Liver (tissue), 9 donors: Measurements from ENCODE around the gene KCNQ1. TPM values are rescaled to one million over a fixed set of nuclear protein-coding genes. Genes with fewer than 3 reads are reported as not detected.

ENCODE experiments used
- DNase-seq: peaks from one replicate; pipeline ENCODE4 v3.0.0-alpha.2; 2017; ENCODE audit warnings: low spot score
- H3K27ac ChIP-seq, 2 donors: one replicate each; pipeline ENCODE4 v1.7.0; 2013; ENCODE audit warnings: inconsistent platforms in 2 of 2, low read length in 2 of 2, control low read depth in 1 of 2, low read depth in 1 of 2, mild to moderate bottlenecking in 1 of 2
- H3K27me3 ChIP-seq, 4 donors: one replicate each; pipeline versions ENCODE4 v1.6.1 to v1.7.0; 2013; ENCODE audit warnings: low read length in 3 of 4, inconsistent platforms in 1 of 4, mild to moderate bottlenecking in 1 of 4, moderate library complexity in 1 of 4; ENCODE audit not compliant: control insufficient read depth in 4 of 4, insufficient read depth in 4 of 4
- H3K36me3 ChIP-seq, 4 donors: one replicate each; pipeline versions ENCODE4 v1.6.1 to v1.7.0; 2013; ENCODE audit warnings: low read length in 3 of 4, mild to moderate bottlenecking in 3 of 4, low read depth in 1 of 4, moderate library complexity in 1 of 4; ENCODE audit not compliant: control insufficient read depth in 4 of 4, insufficient read depth in 3 of 4
- H3K4me1 ChIP-seq, 4 donors: one replicate each; pipeline versions ENCODE4 v1.6.1 to v1.7.0; 2013; ENCODE audit warnings: low read length in 3 of 4, mild to moderate bottlenecking in 3 of 4, moderate library complexity in 1 of 4; ENCODE audit not compliant: control insufficient read depth in 4 of 4, insufficient read depth in 4 of 4
- H3K4me3 ChIP-seq, 3 donors: one replicate each; pipeline versions ENCODE4 v1.6.1 to v1.7.0; 2013; ENCODE audit warnings: low read length in 3 of 3, control low read depth in 1 of 3, low read depth in 1 of 3, mild to moderate bottlenecking in 1 of 3
- H3K9ac ChIP-seq, 2 donors: one replicate each; pipeline ENCODE4 v1.7.0; 2013; ENCODE audit warnings: low read length in 2 of 2, mild to moderate bottlenecking in 2 of 2, moderate library complexity in 2 of 2, control low read depth in 1 of 2, low read depth in 1 of 2
- H3K9me3 ChIP-seq, 4 donors: one replicate each; pipeline versions ENCODE4 v1.6.1 to v1.7.0; 2013; ENCODE audit warnings: low read length in 3 of 4; ENCODE audit not compliant: control insufficient read depth in 4 of 4
- ATF3 ChIP-seq: IDR thresholded peaks from 2 replicates; pipeline ENCODE4 v1.6.1; 2016; ENCODE audit warnings: antibody characterized with exemption
- FOXA1 ChIP-seq: IDR thresholded peaks from 2 replicates; pipeline ENCODE4 v1.6.1; 2016; ENCODE audit warnings: antibody characterized with exemption
- FOXA2 ChIP-seq: IDR thresholded peaks from 2 replicates; pipeline ENCODE4 v1.6.1; 2016; ENCODE audit warnings: antibody characterized with exemption
- GABPA ChIP-seq, 2 donors: IDR thresholded peaks in 1 of 2; conservative IDR thresholded peaks in 1 of 2; 2 replicates each; pipeline ENCODE4 v1.6.1; 2016; ENCODE audit warnings: antibody characterized with exemption in 2 of 2, mild to moderate bottlenecking in 1 of 2, moderate library complexity in 1 of 2
- HNF4A ChIP-seq, 2 donors: conservative IDR thresholded peaks; 2 replicates each; pipeline ENCODE4 v1.6.1; 2016; ENCODE audit warnings: antibody characterized with exemption in 2 of 2, mild to moderate bottlenecking in 2 of 2
- HNF4G ChIP-seq: IDR thresholded peaks from 2 replicates; pipeline ENCODE4 v1.6.1; 2016; ENCODE audit warnings: antibody characterized with exemption
- JUND ChIP-seq, 2 donors: IDR thresholded peaks; 2 replicates each; pipeline ENCODE4 v1.6.1; 2016; ENCODE audit warnings: antibody characterized with exemption in 2 of 2
- MAX ChIP-seq: IDR thresholded peaks from 2 replicates; pipeline ENCODE4 v1.6.1; 2016; ENCODE audit warnings: antibody characterized with exemption
- NR2F2 ChIP-seq: IDR thresholded peaks from 2 replicates; pipeline ENCODE4 v1.6.1; 2016; ENCODE audit warnings: antibody characterized with exemption
- REST ChIP-seq: IDR thresholded peaks from 2 replicates; pipeline ENCODE4 v1.6.1; 2016; ENCODE audit warnings: antibody characterized with exemption, mild to moderate bottlenecking
- TAF1 ChIP-seq: conservative IDR thresholded peaks from 2 replicates; pipeline ENCODE4 v1.6.1; 2016; ENCODE audit warnings: antibody characterized with exemption, mild to moderate bottlenecking
- YY1 ChIP-seq: IDR thresholded peaks from 2 replicates; pipeline ENCODE4 v1.6.1; 2016; ENCODE audit warnings: antibody characterized with exemption, mild to moderate bottlenecking
- ZBTB33 ChIP-seq: IDR thresholded peaks from 2 replicates; pipeline ENCODE4 v1.6.1; 2016; ENCODE audit warnings: antibody characterized with exemption
- WGBS: extraction: QIAGEN DNeasy Blood & Tissue Kit; methylation state at CpG from one replicate; pipeline ENCODE4 v1.1.7; 2013; 5-methylcytosine and 5-hydroxymethylcytosine counted together
- polyA plus RNA-seq, 2 donors: library from polyadenylated mRNA; stranded (reverse) in 1 of 2; unstranded in 1 of 2; fragments of 200-250 nt in 1 of 2; fragments of >200 nt in 1 of 2; fragmentation: Nextera tagmentation in 1 of 2; extraction: Ambion mirVana in 1 of 2; gene quantifications; one replicate each; pipeline versions ENCODE4 v1.2.1 to v1.2.3, GENCODE V29; 2013 to 2015
- total RNA-seq, 2 donors: library from RNA; depleted of rRNA; stranded (reverse); fragments of >200 nt; gene quantifications; one replicate each; pipeline ENCODE4 v1.2.3, GENCODE V29; 2014
- donor health status: healthy.
- donor health status: healthy.
- donor health status: healthy.
- donor health status: healthy.
- donor health status: healthy.

Gene KCNQ1
- total and polyA plus RNA-seq, 4 donors: 0.31 to 2.2 (median 1.5) TPM

GRCh38 chr11:2416765-2417164 is 28.0 kb upstream of the KCNQ1 start:
- no peaks in the 10 kb centered on the region for H3K36me3 ChIP-seq
- DNase-seq: no peak
- no peak for TF ChIP-seq REST
- no peak for TF ChIP-seq FOXA2
- TF ChIP-seq ZBTB33: no peak
- no peak for TF ChIP-seq HNF4G
- TF ChIP-seq HNF4A (conservative IDR thresholded peaks at IDR 0.05): no peak
- TF ChIP-seq TAF1: no peak
- TF ChIP-seq YY1: no peak
- no peak for TF ChIP-seq JUND (IDR thresholded peaks at IDR 0.05)
- TF ChIP-seq NR2F2: no peak
- no peak for TF ChIP-seq ATF3
- no peak overlapping the region for H3K9ac ChIP-seq
- H3K27ac ChIP-seq: no peak overlapping the region
- no peaks in the 10 kb centered on the region for H3K9me3 ChIP-seq
- peaks cover 0 to 8% (median under 1%) of the 10 kb centered on the region in 4 donors for H3K4me1 ChIP-seq
- WGBS: 86% methylated on average over 18 of the region's 18 CpGs
- H3K4me3 ChIP-seq: no peak overlapping the region
- H3K27me3 ChIP-seq: no peaks in the 10 kb centered on the region

GRCh38 chr11:2417856-2418692 is 26.7 kb upstream of the KCNQ1 start:
- Histone ChIP-seq H3K9ac (no peak overlapping the region), H3K4me1 (peaks cover 0 to 8% (median under 1%) of the 10 kb centered on the region in 4 donors), H3K27ac (no peak overlapping the region), H3K36me3 (no peaks in the 10 kb centered on the region), H3K4me3 (no peak overlapping the region), H3K9me3 (no peaks in the 10 kb centered on the region), H3K27me3 (no peaks in the 10 kb centered on the region)
- DNase-seq: no peak
- WGBS: 85% methylated on average over 30 of the region's 30 CpGs
- TF ChIP-seq FOXA1 (no peak), YY1 (no peak), ZBTB33 (no peak), GABPA (IDR thresholded peaks at IDR 0.05 in 1 of 2, conservative IDR thresholded peaks at IDR 0.05 in 1 of 2) (no peak), TAF1 (no peak), HNF4A (conservative IDR thresholded peaks at IDR 0.05) (no peak), NR2F2 (no peak), MAX (no peak)
